ENCODE measurements around the gene ZDHHC4.

ZDHHC4 gene

GRCh38 chr7:6636741-6637543 lies 59.7 kb downstream of the ZDHHC4 start, which contains the start of gene ZNF316:
Gene ZNF316 (plus strand): TSS chr7:6637318. CDS start chr7:6642410, 5,092 bp downstream.
- peak; percentile 57 to 65 for DNase-seq

DNA sequence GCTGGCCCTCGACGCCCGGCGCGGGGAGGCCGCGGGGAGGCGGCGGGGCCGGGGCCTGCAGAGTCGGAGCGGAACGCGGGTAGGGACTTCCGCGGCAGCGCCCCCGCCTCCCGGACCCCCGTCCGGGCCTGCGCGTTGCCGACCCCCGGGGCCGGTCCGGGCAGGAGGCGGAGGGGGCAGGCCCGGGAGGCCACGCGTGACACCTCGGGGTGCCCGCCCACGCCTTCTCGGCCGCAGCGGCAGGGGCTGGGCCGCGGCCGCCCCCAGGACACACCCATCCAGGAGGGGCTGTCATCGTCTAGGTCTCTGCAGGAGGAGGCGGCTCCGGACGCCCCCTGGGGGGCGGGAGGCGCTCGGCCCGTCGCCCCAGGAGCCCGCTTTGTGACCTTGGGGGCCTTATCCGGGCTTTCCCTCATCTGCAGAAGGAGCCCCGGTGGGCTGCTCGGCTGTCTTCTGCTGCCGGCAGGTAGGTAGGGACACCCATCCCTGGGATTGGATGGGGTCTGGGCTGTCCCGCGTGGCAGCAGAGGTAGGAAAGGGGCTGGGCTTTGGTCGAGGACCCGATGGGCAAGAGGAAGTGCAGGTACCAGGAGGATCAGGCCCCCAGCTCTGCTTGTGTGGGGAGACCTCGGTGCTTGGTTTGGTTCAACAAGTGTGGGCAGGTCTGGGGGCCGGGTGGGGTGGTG lies 60.4 kb downstream of the ZDHHC4 start:
- peak; percentile 49 to 64 for DNase-seq

Data from activated CD4-positive, alpha-beta T cell treated with anti-CD3 and anti-CD28 coated beads, Interleukin-2, amount 50 U/mL, for 48 hours (primary cell).